DOHH2 (cell line): Measurements from ENCODE around the gene APLP1.

Experiments
- EZH2phosphoT487 ChIP-seq: fragments of 200-600 bp; sonication (generic); IDR thresholded peaks from 2 replicates; pipeline ENCODE4 v1.6.1; 2017; ENCODE audit warnings: borderline replicate concordance, mild to moderate bottlenecking, antibody characterized with exemption, low read length, moderate library complexity, mixed read lengths
- TF ChIP-seq, protein P1 (sequence below): fragments of 200-600 bp; sonication (generic); IDR thresholded peaks from one replicate; pipeline ENCODE4 v1.5.1; 2014; ENCODE audit warnings: antibody characterized with exemption, mild to moderate bottlenecking, low read depth, low read length; ENCODE audit not compliant: poor library complexity, severe bottlenecking

DNA sequence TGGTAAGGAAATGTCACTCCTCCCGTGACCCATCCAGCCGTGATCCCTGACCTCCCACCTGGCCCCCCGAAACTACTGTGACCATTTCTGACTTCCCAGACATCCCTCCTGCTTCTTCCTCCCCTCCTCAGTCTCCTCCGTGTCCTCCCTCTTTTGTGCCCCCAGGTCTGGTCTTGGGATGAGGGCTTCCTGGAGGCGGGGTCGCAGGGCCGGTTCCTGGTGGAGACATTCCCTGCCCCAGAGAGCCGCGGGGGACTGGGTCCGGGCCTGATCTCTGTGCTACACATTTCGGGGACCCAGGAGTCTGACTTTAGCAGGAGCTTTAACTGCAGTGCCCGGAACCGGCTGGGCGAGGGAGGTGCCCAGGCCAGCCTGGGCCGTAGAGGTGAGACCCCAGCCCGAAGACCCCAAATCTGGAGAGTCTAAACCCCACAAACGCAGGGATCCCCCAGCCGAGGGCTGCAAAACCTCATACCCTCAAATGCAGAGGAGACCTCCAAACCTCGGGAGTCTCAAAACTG lies 6.7 kb upstream of the APLP1 start:
- TF ChIP-seq, protein P1, sequence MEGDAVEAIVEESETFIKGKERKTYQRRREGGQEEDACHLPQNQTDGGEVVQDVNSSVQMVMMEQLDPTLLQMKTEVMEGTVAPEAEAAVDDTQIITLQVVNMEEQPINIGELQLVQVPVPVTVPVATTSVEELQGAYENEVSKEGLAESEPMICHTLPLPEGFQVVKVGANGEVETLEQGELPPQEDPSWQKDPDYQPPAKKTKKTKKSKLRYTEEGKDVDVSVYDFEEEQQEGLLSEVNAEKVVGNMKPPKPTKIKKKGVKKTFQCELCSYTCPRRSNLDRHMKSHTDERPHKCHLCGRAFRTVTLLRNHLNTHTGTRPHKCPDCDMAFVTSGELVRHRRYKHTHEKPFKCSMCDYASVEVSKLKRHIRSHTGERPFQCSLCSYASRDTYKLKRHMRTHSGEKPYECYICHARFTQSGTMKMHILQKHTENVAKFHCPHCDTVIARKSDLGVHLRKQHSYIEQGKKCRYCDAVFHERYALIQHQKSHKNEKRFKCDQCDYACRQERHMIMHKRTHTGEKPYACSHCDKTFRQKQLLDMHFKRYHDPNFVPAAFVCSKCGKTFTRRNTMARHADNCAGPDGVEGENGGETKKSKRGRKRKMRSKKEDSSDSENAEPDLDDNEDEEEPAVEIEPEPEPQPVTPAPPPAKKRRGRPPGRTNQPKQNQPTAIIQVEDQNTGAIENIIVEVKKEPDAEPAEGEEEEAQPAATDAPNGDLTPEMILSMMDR, result no peak
- TF ChIP-seq EZH2phosphoT487, result no peak
